Measurements from ENCODE around the gene ANKRD61. TPM values are rescaled to one million over a fixed set of nuclear protein-coding genes. Genes with fewer than 3 reads are reported as not detected.
"Not testable (repeated sequence)": the region's sequence is repeated elsewhere in the genome, so short reads cannot be mapped to it uniquely, and the experiment has no call there.

The ANKRD61 gene
- under 1 TPM in 1 of 6 experiments, not detected in 5; 0.26 TPM for total RNA-seq
- long read RNA-seq = 0 reads

DNA sequence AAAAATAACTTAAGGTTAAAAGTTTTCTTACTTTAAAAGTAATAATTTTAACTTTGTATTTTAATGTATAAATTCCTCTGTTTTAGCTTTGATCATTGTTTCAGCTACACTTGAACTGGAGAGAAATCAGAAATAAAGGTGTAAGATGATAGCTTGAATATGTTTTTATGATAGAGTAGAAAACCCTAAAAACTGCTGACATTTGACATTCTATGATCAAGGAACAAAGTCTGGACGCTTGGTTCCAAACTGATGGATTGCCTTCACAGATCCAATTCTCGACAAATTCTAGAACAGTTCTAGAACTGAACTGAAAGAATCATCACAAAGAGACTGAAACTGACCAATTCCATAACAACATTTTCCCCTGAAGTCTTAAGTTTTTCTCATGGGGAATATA is at the start of gene ANKRD61:
Gene ANKRD61, plus strand, starts transcription at position 389 of the 400 bp plus-strand sequence. Its CDS starts 0 bp downstream, at position 389.
- H3K36me3 ChIP-seq = peaks cover 0 to 65% (median 29%) of the 10 kb centered on the region in 4 donors
- no peaks in the 10 kb centered on the region for H3K4me1 ChIP-seq
- DNase-seq = no peak
- TF ChIP-seq CTCF (IDR thresholded peaks at IDR 0.05) = no peak
- no peak for TF ChIP-seq POLR2A (IDR thresholded peaks at IDR 0.05)
- no peaks in the 10 kb centered on the region for H3K9me3 ChIP-seq
- no peaks in the 10 kb centered on the region for H3K27me3 ChIP-seq
- H3K4me3 ChIP-seq = no peak within 1 kb of the TSS
- 61% methylated on average over 2 of the region's 2 CpGs for WGBS (ENCODE audit: insufficient coverage, low coverage, low lambda C conversion rate, missing lambda C conversion rate)
- no peak within 1 kb of the TSS for H3K27ac ChIP-seq
- intact Hi-C loops (cut with DNase I) = no loop called here
- ATAC-seq = no peak

- 90% methylated on average over 10 of the region's 15 CpGs for WGBS (ENCODE audit: insufficient coverage, low coverage, low lambda C conversion rate, missing lambda C conversion rate)
- ATAC-seq; H3K4me1 ChIP-seq; H3K4me3 ChIP-seq; intact Hi-C loops (cut with DNase I); DNase-seq; H3K27ac ChIP-seq; H3K9me3 ChIP-seq; H3K27me3 ChIP-seq; H3K36me3 ChIP-seq: not testable (repeated sequence)
Measured at GRCh38 chr7:5987061-5987460, 44.1 kb upstream of the ANKRD61 start.

DNA sequence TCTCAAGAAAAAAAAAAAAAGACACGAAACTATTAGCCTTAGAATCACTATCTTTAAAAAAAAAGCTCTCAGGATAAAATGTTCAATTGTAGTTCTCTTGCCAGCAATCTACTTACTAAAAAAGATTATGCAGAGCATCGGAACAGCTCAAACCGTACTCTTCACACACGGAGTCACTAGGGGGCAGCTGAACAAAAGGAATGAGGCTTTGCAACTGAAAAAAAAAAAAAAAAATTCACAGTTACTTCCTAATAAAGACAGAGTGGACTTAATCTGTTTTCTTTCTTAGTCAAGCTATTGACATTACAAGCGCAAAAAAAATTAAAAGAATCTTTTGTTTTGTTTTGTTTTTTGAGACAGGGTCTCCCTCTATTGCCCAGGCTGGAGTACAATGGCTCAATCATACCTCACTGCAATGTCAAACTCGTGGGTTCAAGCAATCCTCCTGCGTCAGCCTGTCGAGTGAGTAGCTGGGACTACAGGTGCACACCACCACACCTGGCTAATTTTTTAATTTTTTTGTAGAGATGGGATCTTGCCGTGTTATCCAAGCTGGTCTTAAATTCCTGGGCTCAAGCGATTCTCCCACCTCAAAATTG is 33.9 kb upstream of the ANKRD61 start:
- no peaks in the 10 kb centered on the region for H3K4me1 ChIP-seq
- DNase-seq = peak in 2 of 3 donors; percentile 27 to 39
- no peaks in the 10 kb centered on the region for H3K27me3 ChIP-seq
- intact Hi-C loops (cut with DNase I) = no loop called here
- 52% methylated on average over 10 of the region's 10 CpGs for WGBS (ENCODE audit: insufficient coverage, low coverage, low lambda C conversion rate, missing lambda C conversion rate)
- ATAC-seq = peak; percentile 80 to 95 (median 84)
- no peak overlapping the region for H3K4me3 ChIP-seq
- H3K9me3 ChIP-seq = no peaks in the 10 kb centered on the region
- no peak overlapping the region for H3K27ac ChIP-seq
- H3K36me3 ChIP-seq = peaks cover 0 to 59% (median 2%) of the 10 kb centered on the region in 4 donors
- no peak for TF ChIP-seq POLR2A (IDR thresholded peaks at IDR 0.05)
- peak; percentile 46 to 66 (median 62) for TF ChIP-seq CTCF (IDR thresholded peaks at IDR 0.05)

GRCh38 chr7:6007386-6007785 is 23.8 kb upstream of the ANKRD61 start:
- DNase-seq = no peak

DNA sequence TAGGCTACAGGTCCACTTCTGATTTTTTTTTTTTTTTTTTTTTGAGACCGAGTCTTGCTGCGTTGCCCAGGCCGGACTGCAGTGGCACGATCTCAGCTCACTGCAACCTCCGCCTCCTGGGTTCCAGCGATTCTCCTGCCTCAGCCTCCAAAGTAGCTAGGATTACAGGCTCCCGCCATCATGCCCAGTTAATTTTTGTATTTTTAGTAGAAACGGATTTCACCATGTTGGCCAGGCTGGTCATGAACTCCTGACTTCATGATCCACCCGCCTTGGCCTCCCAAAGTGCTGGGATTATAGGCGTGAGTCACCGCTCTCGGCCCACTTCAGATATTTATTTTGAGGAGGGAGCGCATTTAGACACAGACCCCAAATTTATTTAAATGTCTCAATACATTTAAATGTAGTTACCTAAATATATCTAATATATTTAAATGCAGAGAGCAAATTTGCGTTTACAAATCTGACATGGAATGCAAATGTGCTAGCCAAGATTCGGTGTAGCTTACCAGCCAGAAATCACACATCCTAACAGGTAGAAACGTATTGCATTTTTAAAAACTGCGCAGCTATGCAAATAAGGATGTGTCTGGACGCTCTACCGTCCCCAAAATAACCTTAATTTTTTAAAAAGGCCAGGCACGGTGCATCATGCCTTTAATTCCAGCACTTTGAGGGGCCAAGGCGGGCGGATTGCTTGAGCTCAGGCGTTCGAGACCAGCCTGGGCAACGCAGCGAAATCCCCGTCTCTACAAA is 23.2 kb upstream of the ANKRD61 start:
- intact Hi-C loops (cut with DNase I); H3K9me3 ChIP-seq; H3K27me3 ChIP-seq; H3K36me3 ChIP-seq; ATAC-seq: not testable (repeated sequence)
- DNase-seq = peak in 1 of 3 donors; percentile 17
- WGBS (ENCODE audit: insufficient coverage, low coverage, low lambda C conversion rate, missing lambda C conversion rate) = 47% methylated on average over 27 of the region's 27 CpGs
- Histone ChIP-seq H3K4me3 (peak overlapping the region; percentile 67 to 78 (median 76)), H3K4me1 (peaks cover 0 to 41% (median 4%) of the 10 kb centered on the region in 4 donors), H3K27ac (peak overlapping the region in 2 of 3 donors; percentile 89 to 95)

More at GRCh38 chr7:6007386-6007785, 23.8 kb upstream of the ANKRD61 start:
- Histone ChIP-seq H3K27ac (no peak overlapping the region), H3K9me3 (no peaks in the 10 kb centered on the region), H3K4me1 (peaks cover 0 to 35% (median 4%) of the 10 kb centered on the region in 4 donors), H3K27me3 (no peaks in the 10 kb centered on the region), H3K4me3 (no peak overlapping the region), H3K36me3 (peaks cover 0 to 15% (median 0%) of the 10 kb centered on the region in 4 donors)
- intact Hi-C loops (cut with DNase I) = no loop called here
- ATAC-seq = no peak
- WGBS (ENCODE audit: insufficient coverage, low coverage, low lambda C conversion rate, missing lambda C conversion rate) = 41% methylated on average over 3 of the region's 4 CpGs
- no peak for TF ChIP-seq POLR2A (IDR thresholded peaks at IDR 0.05)
- no peak for TF ChIP-seq CTCF (IDR thresholded peaks at IDR 0.05)
